ENCODE results near the gene DLD.
"Not testable (repeated sequence)": the region's sequence is repeated elsewhere in the genome, so short reads cannot be mapped to it uniquely, and the experiment has no call there.

Gene DLD

DNA sequence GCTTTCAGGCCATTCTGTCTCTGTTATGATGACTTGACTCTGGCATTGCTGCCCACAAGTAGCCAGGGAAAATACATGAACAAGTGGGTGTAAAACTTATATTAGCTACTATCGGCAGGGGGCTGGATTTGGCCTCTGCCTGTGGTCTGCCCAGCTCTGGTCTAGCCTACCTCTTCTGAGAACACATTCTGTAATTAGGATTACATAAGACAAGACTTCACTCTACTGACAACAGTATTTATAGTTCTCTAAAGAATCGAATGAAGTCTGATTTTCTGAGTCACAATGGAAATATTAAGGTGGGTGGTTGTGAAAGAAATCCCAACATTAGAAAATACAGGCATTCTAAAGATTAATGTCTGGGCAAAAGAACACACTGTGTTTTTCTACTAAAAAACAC lies 55.5 kb downstream of the DLD start:
- DNase-seq: no peak

DNA sequence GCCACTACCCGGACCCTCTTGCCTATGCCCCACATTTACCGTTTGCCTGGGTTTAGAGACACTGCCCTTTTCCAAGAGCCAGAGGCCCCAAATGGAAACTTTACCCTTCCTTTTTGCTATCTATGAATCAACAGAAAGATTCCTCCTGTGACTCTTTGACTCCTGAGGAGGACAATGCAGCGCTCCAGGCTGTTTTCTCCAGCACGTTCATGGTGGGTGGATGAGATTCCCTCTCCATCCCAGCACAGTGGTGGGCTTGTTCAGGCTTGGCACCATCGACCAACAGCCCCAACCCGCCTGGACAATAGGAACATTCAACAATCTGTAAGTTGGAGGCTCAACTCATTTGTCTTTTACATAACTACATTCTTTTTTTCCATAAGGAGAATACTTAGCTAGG lies 55.9 kb downstream of the DLD start:
- DNase-seq: no peak

DNA sequence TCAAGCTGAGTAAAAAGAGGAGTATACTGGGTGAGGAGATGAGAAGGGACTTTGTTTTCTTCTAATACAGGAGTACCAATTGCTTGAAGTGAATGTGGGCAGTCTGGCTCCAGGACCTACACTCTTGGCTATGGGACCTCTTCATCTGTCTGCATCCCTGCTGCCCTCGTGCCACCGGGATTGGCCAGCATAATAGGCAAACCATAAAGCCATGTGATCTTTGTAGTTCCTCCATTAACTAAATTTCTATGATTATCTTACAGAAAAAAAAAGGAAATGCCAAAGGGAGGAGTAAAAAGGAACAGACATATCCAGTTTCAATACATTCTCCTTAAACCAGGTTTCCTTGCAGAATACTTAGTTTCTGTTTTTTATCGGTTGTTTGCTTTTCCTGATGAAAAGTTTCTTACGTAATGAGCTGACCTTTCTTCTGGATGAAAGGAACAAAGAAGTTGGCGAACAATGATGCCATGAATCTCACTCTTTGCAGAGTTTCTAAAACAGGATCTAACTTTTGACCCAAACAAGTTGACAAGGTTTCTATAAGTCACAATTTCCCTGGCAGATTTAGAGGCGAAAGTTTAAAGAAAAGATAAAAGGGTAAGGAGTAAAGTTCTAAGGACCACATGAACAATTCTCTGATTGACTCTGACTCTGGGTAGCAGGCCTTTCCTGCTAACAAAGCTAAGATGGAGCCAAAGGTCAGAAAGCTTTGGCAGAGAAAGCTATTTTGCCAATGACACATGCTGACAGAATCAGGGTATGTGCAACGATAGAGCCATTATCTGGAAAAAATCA lies 57.9 kb downstream of the DLD start:
- DNase-seq: no peak

DNA sequence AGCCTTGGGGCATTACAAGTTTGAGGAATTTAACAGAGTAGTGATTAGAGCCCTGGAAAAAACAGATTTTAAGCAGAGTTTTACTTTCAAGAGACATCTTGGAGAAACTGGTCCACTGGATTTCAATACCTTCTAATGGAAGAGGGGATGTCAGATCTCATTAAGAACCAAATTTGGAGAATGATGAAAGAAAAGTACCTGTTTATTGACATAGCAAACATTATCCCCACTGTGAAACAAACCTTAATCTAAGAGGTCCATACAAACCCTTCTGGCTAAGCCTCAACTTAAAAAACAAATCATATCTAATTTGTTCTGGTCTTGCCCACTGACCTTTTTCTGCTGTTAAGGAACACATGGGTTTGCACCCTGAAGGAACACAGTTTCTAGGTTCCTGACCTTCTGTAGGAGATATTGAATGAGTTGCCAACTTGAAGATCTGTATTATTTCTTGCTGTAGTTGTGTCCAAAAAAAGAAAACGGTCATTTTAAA lies 58.5 kb downstream of the DLD start:
- DNase-seq: no peak

DNA sequence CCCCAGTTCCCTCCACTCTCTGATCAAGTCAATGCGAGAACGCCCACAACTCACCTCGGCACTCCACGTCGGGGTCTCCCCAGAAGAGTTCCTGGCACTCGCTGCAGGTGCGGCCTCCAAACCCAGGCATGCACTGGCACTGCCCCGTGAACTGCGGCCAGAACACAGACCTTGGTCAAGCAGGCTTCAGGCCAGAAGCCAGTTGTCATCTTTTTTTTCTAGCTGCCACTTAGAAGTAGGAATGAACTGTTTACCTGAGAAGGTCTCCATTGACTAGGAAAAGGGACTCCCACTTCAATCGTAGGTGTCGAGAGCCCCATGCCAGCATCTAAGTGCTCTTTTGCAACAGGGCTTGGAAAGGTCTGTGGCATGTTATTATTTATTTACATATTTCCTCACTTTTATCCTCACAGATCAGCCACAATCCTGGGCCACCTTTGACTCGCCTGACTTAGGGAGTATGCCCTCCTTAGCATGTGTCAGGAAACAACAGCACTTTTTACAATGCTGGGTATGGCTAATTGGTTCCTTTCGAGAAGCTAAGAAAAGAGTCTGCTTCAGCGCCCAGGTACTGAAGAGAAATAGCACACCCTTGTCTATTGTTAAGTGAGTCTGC lies 60.3 kb downstream of the DLD start:
- no peak for DNase-seq

DNA sequence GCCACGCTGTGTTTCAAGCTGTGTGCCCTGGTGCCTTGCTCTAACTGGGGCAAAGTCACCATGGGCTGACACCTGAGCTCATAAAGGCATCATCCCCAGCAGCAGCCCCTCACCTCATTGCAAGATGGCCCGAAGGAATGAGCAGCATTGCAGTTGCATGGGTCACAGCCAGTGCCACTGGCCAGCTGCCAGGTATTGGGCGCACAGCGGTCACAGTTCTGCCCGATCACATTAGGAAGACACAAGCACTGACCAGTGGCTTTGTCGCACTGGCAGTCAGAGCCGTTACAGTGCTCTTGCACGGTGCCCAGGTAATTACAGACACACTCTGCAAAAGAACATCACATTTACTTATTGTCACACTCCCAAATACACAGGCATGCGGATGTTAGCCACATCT lies 60.9 kb downstream of the DLD start:
- DNase-seq: no peak

DNA sequence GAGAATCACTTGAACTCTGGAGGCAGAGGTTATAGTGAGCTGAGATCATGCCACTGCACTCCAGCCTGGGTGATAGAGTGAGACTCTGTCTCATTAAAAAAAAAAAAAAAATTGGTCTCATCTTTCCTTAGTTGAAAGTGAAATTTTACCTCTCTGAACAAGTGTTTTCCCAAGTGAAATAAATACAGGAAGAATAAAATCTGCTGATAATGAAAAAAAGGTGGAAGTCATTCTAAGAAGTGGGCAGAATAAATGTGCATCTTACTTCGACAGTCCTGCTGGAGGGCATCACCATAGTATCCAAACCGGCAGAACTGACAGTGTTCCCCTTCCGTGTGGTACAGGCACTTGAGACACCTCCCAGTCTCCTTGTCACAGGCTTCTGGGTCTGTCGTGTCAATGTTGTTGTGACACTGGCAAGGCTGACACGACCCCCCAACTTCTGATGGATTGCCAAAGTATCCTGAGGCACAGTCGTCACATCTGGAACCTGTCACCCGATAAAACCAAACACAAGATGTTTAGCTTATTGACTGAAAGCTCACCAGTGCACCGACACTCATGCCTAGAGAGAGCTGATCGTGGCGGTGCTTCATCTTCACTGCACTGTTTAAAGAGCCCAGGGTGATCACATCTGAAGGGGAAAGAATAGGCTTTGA lies 62.4 kb downstream of the DLD start:
- DNase-seq: no peak

DNA sequence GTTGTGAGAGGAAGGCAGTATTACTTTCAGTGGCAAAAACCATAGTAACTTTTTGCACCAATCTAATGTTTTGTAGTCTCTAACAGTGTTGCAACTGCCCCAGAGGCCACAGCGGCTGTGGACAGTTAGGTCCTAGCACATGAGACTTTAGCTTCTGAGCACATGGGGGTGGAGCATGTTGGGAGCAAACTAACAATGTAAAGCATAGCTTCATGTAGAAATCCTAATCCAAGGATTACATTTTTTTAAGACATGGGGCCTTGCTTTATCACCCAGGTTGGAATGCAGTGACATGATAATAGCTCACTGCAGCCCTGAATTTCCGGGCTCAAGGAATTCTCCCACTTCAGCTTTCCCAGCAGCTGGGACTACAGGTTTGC lies 62.9 kb downstream of the DLD start:
- DNase-seq: no peak

DNA sequence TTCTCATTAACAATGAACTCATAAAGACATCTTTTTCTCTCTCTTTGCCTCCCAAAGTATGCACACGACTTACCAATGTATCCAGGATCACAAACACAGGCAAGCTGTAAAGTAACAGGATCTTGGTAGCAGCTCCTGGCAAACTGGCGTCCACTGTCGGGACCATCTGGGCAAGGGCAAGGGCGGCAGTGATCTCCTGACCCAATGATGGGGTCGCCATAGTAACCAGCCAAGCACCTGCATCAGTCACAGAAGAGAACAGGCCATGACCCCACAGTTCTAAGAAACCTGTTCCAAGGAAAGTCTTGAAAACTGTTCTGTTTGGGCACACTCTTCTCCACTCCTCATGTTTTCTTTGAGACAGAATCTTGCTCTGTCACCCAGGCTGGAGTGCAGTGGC lies 64.4 kb downstream of the DLD start:
- no peak for DNase-seq

DNA sequence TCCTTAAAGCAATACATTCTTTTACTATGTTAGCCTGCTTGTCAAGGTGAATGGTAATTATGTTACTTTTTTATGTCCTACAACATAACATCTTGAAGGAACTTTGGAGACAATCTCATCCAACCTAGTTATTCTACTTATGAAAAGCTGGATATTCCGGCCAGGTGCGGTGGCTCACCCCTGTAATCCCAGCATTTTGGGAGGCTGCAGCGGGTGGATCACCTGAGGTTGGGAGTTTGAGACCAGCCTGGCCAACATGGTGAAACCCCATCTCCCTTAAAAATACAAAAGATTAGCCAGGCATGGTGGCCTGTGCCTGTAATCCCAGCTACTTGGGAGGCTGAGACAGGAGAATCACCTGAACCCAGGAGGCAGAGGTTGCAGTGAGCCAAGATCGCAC lies 66.0 kb downstream of the DLD start:
- not testable (repeated sequence) for DNase-seq

DNA sequence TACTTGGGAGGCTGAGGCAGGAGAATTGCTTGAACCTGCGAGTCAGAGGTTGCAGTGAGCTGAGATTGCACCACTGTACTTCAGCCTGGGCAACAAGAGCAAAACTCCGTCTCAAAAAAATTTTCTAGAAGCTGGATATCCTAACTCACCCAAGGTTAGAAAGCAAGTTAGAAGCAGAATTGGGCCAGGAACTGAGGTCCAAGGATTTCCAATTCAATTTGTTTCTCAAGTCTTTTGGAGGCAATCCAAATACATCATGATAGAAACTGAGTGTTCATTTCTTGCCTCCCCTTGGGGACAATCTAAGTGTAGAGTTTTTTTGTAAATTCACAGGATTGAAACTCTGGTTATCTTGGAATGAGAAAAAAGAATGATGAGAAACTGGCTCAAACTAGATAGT lies 66.5 kb downstream of the DLD start:
- no peak for DNase-seq

DNA sequence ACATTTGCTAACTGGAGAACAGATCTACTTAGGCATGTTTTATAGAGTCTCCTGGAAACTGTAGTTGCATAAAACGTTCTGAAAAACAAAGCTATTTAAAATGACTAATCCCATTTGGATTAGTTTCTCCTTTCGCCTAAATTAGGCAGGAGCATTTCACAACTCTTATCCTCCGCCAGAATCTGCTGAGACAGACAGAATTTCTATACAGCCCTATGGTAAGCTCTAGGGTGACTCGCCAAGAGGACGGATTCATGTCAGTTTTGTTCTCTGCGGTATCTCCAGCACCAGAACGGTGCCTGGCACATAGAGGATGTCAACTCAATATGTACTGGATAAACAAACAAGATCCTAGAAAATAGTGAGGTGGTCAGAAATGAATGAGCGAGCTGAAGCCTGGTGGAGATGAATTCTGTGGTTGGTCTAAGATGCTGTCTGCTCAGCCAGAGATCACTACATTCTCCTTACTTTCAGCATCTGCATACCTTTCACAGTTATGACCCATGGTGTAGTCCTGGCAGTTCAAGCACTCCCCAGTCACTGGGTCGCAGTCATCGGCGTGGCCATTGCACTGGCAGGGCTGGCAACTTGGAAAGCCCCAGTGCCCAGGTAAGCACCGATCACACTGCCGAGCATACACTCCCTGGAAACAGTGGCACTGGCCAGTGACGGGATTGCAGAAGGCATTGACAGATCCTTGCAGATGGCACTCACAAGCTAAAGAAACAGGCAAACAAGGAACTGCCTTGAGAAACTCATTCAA lies 68.0 kb downstream of the DLD start:
- DNase-seq: no peak

DNA sequence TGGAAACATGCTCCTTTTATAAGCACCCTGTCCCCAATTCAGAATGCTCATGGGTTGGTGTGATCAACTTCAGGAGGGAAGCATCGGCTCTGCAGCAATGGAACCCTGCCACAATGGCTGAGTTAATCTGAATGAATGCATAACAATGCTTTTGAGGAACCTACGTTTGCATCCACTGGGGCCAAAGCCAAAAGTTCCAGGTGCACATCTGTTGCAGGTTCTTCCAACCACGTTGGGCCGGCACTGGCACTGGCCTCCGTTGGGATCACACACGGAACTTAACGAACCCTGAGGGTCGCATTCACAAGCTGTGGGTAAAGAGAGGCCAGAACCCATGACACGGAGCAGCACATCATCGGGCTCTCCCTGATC lies 68.5 kb downstream of the DLD start:
- DNase-seq: no peak

DNA sequence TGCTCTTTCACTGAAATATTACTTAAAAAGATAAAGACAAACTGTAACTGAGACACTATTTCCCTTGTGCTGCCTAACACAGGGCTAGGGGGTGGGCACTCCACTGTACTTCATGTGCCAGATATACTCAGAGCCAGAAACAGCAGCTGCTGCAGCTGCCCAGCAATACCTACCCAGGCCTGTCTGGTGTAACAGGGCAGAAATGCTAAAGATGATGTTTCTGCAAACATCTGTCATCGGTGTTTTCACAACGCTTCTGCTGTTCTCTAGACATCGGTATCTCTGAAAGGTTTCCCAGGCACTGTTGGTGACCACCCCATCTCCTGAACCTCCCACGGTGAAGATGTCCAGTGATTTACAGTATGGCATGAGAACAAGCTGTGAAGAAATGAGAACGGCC lies 69.3 kb downstream of the DLD start:
- no peak for DNase-seq

DNA sequence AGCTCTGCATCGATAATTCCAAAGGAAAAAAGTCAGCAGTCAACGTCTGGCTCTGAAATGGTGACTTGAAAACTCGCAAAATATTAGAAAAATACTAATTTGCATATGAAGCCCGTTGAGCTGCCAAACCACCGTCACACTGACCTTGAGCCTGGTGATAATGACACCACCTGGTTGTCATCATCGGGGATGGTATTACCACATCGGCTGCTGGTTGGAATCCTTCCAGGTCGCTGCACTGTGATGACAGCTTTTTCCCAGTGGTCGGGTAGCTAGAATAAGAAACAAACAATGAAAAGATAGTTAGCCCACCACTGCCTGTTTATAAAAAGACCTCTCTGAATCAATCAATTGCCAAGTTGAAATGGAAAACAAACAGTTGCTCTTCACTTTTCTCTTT lies 70.4 kb downstream of the DLD start:
- no peak for DNase-seq

DNA sequence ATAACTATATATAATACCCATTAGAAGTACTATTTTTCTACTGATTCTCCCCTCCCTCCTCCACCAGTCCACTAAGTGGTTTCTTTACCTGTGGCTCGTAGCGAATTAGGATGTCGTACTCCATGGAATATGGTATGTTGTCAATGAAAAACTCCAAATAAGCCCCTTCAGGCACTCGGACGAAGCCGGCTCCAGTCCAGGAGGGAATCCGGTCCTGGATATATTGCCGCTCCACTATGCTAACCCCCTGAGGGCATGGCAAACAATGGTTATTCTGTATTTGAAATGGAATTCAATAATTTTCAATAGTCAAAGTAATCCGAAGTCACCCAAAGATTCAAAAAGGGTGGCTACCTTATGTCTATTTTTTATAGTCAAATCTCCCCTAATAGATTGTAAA lies 71.8 kb downstream of the DLD start:
- no peak for DNase-seq

DNA sequence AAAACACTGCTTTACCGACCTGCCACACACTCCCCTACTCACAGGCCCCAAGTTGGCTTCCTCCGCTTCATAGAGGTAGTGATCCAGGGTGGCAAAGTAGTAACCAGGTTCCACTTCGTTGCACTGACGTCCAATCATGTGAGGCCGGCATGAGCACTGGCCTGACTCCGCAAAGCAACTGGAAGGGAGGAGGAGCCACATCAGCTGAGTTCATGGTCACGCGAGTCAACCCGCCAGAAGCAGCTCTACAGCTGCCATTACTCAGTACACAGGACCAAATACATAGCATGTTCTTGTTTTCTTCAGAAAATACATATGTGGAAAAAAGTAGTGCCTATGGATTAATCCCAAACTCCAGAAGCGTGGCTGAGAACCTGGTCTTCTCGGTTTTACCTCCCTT lies 73.5 kb downstream of the DLD start:
- no peak for DNase-seq

DNA sequence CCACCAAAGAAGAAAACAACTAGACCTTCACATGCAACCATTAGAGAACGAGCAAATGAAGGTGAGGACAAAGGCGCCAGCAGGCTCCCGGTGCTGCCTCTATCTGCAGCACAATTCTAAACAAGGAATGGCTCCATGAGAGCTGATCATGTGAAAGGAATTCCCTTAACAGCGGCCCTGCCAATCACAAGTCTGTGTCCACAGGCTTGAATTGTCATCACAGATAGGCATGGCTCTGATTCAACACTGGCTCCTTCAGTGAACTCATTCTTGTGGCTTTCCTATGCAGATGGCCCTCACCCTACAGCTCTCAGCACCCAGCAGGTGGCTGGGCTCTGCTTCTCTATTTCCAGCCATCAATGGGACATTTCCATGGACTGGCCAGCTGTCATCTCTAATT lies 75.7 kb downstream of the DLD start:
- no peak for DNase-seq

DNA sequence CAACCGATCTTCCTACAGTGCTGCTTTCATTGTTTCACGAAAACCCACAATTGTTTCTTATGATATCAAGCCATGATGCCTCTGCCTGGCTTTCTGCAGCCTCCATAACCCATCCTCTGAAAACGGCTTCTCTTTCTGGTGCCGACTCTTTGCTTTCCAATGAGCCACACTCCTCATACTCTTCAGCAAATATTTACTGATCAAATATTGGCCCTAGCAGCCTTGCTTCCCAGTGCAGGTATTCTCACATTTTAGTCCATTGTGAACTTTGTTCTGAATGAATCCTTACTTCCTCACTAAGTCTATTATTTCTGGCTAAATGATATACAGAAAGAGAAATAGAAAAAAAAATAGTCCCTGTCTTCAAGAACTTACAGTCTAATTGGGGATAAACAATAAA lies 76.4 kb downstream of the DLD start:
- no peak for DNase-seq

DNA sequence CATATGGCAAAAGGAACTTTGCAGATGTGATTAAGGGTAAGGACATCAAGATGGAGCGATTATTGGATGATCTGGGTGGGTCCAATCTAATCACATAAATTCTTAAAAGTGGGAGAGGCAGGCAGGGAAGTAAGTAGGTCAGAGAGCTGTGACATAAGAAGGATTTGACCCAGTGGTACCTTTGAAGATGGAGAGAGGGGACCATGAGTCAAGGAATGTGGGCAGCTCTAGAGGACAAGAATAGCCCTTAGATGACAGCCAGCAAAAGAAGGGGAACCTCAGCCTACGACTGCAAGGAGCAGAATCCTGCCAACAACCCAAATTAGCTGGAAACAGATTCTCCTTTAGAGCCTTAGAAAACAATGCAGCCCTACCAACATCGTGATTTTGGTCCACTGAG lies 77.5 kb downstream of the DLD start:
- DNase-seq: no peak

DNA sequence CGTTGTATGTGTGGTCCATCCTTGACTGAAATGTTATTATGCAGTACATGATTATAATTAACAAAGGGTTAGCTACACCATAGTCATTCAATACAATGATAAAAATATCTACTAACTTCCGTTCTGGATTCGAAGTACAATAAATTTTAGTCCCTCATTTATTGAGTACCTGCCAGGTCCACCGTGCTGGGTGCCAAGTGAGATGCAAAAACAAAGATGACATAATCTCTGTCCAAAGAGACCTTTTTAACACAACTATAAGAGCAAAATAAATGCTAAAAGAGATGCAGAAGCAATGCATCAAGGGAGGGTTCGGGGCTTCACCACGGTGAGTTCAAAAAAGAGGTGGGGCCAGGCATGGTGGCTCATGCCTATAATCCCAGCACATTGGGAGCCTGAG lies 78.9 kb downstream of the DLD start:
- no peak for DNase-seq

Measured in stimulated activated CD8-positive, alpha-beta memory T cell treated with anti-CD3 and anti-CD28 coated beads, Interleukin-4, amount 100 ng/mL, for 48 hours (primary cell).